T-helper 17 cell (primary cell): Measurements from ENCODE around the gene FAM13A. TPM values are rescaled to one million over a fixed set of nuclear protein-coding genes. Genes with fewer than 3 reads are reported as not detected.
"Not testable (repeated sequence)": the region's sequence is repeated elsewhere in the genome, so short reads cannot be mapped to it uniquely, and the experiment has no call there.

Experiments
- ATAC-seq: fragments of 150-1000 bp; cut with Tn5 transposase; 2 replicates; pipeline ENCODE4 v1.10.0; 2021; ENCODE audit warnings: mild to moderate bottlenecking, moderate library complexity
- DNase-seq, 3 donors: peaks; one replicate each; pipeline versions ENCODE4 v3.0.0 to v3.0.0-alpha.2; 2020 to 2021
- H3K9me3 ChIP-seq: one replicate; pipeline ENCODE4 v1.7.0; 2013; ENCODE audit warnings: low read length, mild to moderate bottlenecking; ENCODE audit not compliant: control insufficient read depth, poor library complexity, severe bottlenecking
- H3K27ac Mint-ChIP-seq: one replicate; pipeline ENCODE4 v1.8.0; 2022; ENCODE audit warnings: mild to moderate bottlenecking, moderate library complexity, mixed read lengths
- H3K27me3 Mint-ChIP-seq: one replicate; pipeline ENCODE4 v1.8.0; 2022; ENCODE audit warnings: mixed read lengths
- H3K36me3 Mint-ChIP-seq: one replicate; pipeline ENCODE4 v1.8.0; 2022; ENCODE audit warnings: low read depth, mixed read lengths
- H3K4me1 Mint-ChIP-seq: one replicate; pipeline ENCODE4 v1.8.0; 2022; ENCODE audit warnings: mild to moderate bottlenecking, mixed read lengths
- H3K4me3 Mint-ChIP-seq: one replicate; pipeline ENCODE4 v1.8.0; 2022; ENCODE audit warnings: mild to moderate bottlenecking, moderate library complexity, mixed read lengths
- total RNA-seq, 4 donors: library from RNA in 2 of 4; stranded (reverse) in 2 of 4; gene quantifications; one replicate each; pipeline ENCODE4 v1.2.3 and lab custom pipeline; 2022 to 2026

Gene FAM13A
- total RNA-seq, 2 donors from 2014 or later: 10.8 to 37.5 TPM

DNA sequence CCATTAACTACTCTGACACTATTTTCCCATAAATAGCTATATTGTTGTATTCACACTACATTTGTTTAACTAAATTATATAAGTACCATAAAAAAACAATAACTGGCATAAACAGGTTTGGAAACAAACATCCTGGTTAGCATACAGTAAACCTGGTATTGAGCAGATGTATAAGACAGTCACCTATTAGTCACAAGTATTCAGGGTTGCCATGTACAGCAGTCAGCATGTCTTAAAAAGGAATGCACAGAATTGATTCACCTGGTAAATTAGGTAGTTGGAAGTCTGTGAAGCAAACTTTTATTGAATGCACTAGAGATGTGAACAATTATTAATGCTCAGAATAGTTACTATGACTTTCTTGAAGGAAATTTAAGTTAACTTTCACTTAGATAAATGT is 137.9 kb downstream of the FAM13A start:
- Mint-ChIP-seq H3K4me3 (no peak overlapping the region), H3K4me1 (no peaks in the 10 kb centered on the region), H3K27ac (no peak overlapping the region), H3K27me3 (peaks cover 9% of the 10 kb centered on the region), H3K36me3 (no peaks in the 10 kb centered on the region)
- DNase-seq: no peak
- H3K9me3 ChIP-seq: no peaks in the 10 kb centered on the region
- no peak for ATAC-seq

DNA sequence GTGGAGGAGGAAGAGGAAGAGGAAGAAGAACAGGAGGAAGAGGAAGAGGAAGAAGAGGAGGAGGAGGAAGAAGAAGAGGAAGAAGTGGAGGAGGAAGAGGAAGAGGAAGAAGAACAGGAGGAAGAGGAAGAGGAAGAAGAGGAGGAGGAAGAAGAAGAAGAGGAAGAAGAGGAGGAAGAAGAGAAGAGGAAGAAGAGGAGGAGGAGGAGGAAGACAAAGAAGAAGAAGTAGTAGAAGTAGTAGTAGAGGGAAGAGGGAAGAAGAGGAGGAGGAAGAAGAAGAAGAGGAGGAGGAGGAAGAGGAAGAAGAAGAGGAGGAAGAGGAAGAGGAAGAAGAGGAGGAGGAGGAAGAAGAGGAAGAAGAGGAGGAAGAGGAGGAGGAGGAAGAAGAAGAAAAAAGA is 143.8 kb downstream of the FAM13A start:
- not testable (repeated sequence) for H3K27ac Mint-ChIP-seq, H3K4me1 Mint-ChIP-seq, ATAC-seq, H3K9me3 ChIP-seq, DNase-seq, H3K4me3 Mint-ChIP-seq, H3K36me3 Mint-ChIP-seq, H3K27me3 Mint-ChIP-seq

DNA sequence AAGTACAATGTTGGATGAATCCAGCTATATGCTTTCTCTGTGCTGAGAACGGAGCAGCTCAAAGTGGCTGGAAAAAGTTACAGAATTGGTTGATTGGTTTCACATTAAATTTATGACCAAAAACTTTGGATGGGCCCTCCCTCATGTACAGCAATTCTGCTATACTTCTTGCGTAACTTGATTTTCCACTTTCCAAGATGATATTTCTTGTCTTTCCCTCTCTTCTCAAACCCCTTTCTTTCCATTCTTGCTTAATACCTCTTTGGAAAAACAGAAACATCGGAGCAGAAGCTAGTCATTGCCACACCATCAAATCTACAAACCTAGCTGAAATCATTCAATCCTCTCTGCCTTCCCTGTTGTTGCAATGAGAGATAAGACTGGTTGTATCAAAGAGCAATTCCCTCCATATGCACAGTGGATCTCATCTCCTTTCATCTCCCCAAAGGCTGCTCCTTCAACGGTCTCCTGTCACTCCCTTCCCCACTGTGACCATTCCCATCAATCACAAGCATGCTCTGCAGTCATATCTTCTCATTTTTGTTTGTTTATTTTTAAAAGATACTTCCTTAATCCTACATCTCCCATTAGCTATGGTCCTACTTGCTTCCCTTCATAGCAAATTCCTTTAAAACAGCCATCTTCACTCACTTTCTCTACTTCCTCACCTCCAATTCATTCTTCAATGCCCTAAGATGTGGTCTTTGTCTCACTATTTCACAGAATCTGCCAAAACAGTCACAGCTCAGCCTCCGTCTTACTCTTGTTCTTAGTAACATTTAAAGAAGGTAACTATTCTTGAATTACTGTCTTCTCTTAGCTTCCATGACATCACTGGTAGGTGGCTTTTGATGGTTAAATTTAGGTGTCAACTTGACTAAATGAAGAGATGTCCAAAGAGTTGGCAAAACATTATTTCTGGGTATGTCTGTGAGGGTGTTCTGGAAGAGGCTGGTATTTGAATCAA is 145.5 kb downstream of the FAM13A start:
- H3K27me3 Mint-ChIP-seq: no peaks in the 10 kb centered on the region
- no peaks in the 10 kb centered on the region for H3K36me3 Mint-ChIP-seq
- H3K4me1 Mint-ChIP-seq: no peaks in the 10 kb centered on the region
- no peak for DNase-seq
- H3K9me3 ChIP-seq: no peaks in the 10 kb centered on the region
- no peak for ATAC-seq
- no peak overlapping the region for H3K4me3 Mint-ChIP-seq
- no peak overlapping the region for H3K27ac Mint-ChIP-seq

DNA sequence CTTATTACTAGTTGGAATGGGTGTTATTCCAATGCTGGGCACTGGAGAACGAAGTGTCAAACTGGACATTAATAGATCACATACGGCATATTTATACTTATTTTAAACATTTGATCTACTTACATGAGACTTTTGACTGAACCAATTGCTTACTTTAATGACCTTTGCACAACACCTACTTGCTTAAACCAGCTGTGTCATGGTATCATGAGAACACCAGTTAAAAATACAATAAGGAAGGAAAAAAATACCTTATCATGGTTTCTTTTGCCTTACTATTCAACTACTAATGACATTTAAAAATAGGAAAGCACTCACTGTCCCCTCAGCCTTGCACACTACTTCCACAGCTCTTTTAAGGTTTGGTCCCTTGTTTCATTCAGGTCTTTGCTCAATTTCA is 146.9 kb downstream of the FAM13A start:
- no peaks in the 10 kb centered on the region for H3K36me3 Mint-ChIP-seq
- no peaks in the 10 kb centered on the region for H3K27me3 Mint-ChIP-seq
- no peak overlapping the region for H3K27ac Mint-ChIP-seq
- H3K9me3 ChIP-seq: no peaks in the 10 kb centered on the region
- no peaks in the 10 kb centered on the region for H3K4me1 Mint-ChIP-seq
- H3K4me3 Mint-ChIP-seq: no peak overlapping the region
- ATAC-seq (no peak), DNase-seq (no peak)

DNA sequence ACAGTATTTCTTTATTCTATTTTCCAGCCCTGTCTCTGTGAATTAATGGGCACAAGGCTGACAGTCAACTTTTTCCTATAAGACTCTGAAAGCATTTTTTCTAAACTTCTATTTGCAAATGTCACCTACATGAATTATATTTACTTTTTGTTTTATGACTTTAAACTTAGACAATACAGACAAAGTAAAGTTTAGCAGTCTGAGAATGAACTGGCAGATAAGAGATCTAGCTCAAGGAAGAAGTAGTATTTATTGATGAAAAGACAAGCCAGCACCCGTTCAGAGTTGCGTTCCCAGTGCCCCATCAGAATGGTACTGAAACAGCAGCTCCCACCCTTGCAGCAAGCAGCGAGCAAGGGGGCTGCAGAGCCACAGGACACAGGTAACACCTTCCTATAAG is 148.5 kb downstream of the FAM13A start:
- no peaks in the 10 kb centered on the region for H3K4me1 Mint-ChIP-seq
- no peak overlapping the region for H3K27ac Mint-ChIP-seq
- no peak overlapping the region for H3K4me3 Mint-ChIP-seq
- no peaks in the 10 kb centered on the region for H3K9me3 ChIP-seq
- H3K27me3 Mint-ChIP-seq: no peaks in the 10 kb centered on the region
- no peak for DNase-seq
- no peaks in the 10 kb centered on the region for H3K36me3 Mint-ChIP-seq
- ATAC-seq: no peak

DNA sequence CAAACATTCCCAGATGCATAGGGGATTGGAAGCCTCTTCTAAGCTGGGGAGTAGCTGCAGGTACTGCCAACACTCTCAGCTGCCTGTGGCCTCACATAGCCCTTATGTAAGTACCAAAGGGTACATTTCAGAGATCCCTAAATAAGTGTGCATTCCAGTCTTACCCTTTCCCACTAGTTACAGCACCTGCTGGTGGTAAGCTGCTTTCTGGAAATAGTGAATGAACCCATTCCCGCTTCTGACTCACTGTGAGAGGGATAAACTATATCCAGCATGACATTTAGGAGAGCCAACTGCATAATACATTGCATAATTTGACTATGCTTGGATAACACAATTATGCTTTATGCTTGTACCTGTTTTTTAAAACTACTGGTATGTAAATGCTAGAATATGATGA is 149.0 kb downstream of the FAM13A start:
- ATAC-seq (no peak), DNase-seq (no peak)
- Mint-ChIP-seq H3K4me1 (no peaks in the 10 kb centered on the region), H3K27ac (no peak overlapping the region), H3K27me3 (no peaks in the 10 kb centered on the region), H3K4me3 (no peak overlapping the region), H3K36me3 (no peaks in the 10 kb centered on the region)
- H3K9me3 ChIP-seq: no peaks in the 10 kb centered on the region

DNA sequence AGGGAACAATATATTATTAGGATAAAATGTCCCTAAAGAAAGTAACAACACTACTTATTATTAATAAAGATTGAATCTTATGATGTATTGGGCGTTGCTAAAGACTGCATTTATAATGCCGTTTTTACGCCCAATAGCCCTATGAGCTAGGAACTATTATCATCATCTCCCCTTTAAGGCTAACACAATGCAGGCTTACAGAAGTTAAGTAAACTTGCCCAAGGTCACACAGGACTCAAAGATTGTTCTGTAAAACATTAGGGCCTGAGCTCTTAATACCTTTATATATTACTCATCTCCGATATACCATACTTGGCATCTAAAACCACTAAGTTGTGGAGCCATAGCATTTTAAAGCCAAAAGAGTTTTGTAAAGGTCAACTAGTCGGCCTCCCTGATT is 149.5 kb downstream of the FAM13A start:
- Mint-ChIP-seq H3K27me3 (no peaks in the 10 kb centered on the region), H3K36me3 (no peaks in the 10 kb centered on the region), H3K4me1 (no peaks in the 10 kb centered on the region), H3K27ac (no peak overlapping the region), H3K4me3 (no peak overlapping the region)
- no peaks in the 10 kb centered on the region for H3K9me3 ChIP-seq
- no peak for DNase-seq
- no peak for ATAC-seq

DNA sequence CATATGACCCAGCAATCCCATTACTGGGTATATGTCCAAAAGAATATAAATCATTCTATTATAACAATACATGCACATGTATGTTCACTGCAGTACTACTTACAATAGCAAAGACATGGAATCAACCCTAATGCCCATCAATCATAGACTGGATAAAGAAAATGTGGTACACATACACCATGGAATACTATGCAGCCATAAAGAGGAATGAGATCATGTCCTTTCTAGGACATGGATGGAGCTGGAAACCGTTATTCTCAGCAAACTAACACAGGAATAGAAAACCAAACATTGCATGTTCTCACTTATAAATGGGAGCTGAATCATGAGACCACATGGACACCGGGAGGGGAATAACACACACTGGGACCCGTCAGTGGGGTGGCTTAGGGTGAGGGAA is 152.7 kb downstream of the FAM13A start:
- not testable (repeated sequence) for H3K4me1 Mint-ChIP-seq, H3K36me3 Mint-ChIP-seq, ATAC-seq, H3K27me3 Mint-ChIP-seq, H3K4me3 Mint-ChIP-seq, DNase-seq, H3K9me3 ChIP-seq, H3K27ac Mint-ChIP-seq

DNA sequence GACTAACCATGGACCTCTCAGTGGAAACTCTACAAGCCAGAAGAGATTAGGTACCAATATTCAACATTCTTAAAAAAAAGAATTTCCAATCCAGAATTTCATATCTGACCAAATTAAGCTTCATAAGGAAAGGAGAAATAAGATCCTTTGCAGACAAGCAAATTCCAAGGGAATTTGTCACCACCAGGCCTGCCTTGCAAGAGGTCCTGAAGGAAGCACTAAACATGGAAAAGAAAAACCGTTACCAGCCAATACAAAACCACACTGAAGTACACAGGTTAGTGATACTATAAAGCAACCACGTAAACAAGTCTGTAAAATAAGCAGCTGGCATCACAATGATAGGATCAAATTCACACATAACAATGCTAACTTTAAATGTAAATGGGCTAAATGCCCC is 156.6 kb downstream of the FAM13A start:
- no peak for ATAC-seq
- Mint-ChIP-seq H3K4me3 (no peak overlapping the region), H3K27me3 (no peaks in the 10 kb centered on the region), H3K27ac (no peak overlapping the region), H3K4me1 (no peaks in the 10 kb centered on the region), H3K36me3 (no peaks in the 10 kb centered on the region)
- H3K9me3 ChIP-seq: no peaks in the 10 kb centered on the region
- DNase-seq: no peak

DNA sequence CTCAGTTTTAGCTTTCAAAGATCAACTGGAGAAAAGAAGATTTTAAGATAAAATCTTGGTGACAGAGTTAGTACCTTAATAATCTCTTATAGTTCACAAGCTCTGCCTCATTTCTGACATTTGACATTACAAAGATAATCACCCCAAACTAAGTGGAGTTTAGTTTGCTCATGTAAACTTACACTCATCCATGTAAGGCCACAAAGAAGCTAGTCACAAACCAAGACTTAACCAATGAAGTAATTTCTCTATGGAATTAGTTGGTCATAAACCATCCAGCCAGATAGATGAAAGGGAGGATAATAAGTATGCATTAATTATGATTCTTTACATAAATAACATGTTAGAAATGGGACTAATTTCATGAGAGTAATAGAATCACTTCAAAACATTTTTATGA is 159.2 kb downstream of the FAM13A start:
- Mint-ChIP-seq H3K27me3 (no peaks in the 10 kb centered on the region), H3K36me3 (no peaks in the 10 kb centered on the region), H3K27ac (no peak overlapping the region), H3K4me3 (no peak overlapping the region), H3K4me1 (no peaks in the 10 kb centered on the region)
- ATAC-seq: no peak
- H3K9me3 ChIP-seq: no peaks in the 10 kb centered on the region
- no peak for DNase-seq

DNA sequence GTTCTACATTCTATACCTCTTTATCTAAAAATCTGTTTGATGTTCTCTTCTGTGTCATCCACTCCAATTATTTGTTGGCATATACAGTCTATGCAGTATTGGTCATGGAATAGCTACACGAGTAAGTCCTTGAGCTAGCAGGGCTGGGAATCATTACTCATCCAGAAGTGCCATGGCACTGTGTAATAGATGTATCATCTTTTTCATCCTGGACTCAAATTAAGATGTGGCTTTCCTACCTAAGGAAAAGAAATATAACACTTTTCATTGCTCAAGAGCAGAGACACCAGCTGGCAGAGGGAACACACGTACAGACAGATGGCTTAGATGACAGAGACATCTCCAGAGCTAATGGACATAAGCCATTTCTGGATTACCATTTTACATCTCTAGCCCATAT is 159.8 kb downstream of the FAM13A start:
- Mint-ChIP-seq H3K4me3 (no peak overlapping the region), H3K4me1 (no peaks in the 10 kb centered on the region), H3K36me3 (no peaks in the 10 kb centered on the region), H3K27ac (no peak overlapping the region), H3K27me3 (no peaks in the 10 kb centered on the region)
- H3K9me3 ChIP-seq: no peaks in the 10 kb centered on the region
- ATAC-seq (no peak), DNase-seq (no peak)

DNA sequence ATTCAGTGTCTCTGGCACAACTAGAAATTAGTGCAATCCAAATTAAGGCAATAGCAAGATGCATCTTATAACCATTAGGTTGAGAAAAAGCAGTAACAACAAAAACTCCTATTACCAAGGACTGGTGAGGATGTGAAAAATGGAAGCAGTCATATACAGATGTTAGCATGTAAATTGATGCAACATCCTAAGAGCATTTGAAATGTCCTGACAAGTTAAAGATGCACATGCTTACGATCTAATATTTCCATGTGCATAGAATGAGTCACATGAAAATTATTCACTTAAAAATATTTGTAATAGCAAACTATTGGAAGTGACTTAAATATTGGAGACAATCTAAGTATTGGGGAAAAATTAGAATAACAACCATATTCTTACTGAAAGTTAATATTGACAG is 163.0 kb downstream of the FAM13A start:
- Mint-ChIP-seq H3K27me3 (peaks cover 10% of the 10 kb centered on the region), H3K4me1 (no peaks in the 10 kb centered on the region), H3K36me3 (no peaks in the 10 kb centered on the region), H3K27ac (no peak overlapping the region), H3K4me3 (no peak overlapping the region)
- no peaks in the 10 kb centered on the region for H3K9me3 ChIP-seq
- no peak for ATAC-seq
- no peak for DNase-seq

DNA sequence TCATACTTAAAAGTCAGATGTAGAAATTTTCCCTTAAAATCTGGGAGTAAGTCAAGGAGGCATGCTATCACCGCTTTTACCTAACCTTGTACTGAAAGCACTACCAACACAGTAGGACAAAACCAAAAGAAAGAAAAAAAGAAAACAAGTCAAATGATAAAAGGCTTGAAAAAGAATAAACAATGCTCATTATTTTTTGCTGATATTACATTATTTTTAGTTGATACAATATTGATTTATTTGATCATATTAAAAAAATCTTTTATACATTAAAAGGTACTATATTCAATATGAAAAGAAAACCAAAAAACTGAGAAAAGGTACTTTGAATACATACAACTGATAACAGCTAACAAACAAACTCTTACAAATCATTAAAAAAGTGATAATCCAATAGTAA is 164.3 kb downstream of the FAM13A start:
- no peaks in the 10 kb centered on the region for H3K4me1 Mint-ChIP-seq
- H3K4me3 Mint-ChIP-seq: no peak overlapping the region
- no peak overlapping the region for H3K27ac Mint-ChIP-seq
- H3K9me3 ChIP-seq: no peaks in the 10 kb centered on the region
- H3K27me3 Mint-ChIP-seq: peaks cover 10% of the 10 kb centered on the region
- DNase-seq: no peak
- ATAC-seq: no peak
- no peaks in the 10 kb centered on the region for H3K36me3 Mint-ChIP-seq

DNA sequence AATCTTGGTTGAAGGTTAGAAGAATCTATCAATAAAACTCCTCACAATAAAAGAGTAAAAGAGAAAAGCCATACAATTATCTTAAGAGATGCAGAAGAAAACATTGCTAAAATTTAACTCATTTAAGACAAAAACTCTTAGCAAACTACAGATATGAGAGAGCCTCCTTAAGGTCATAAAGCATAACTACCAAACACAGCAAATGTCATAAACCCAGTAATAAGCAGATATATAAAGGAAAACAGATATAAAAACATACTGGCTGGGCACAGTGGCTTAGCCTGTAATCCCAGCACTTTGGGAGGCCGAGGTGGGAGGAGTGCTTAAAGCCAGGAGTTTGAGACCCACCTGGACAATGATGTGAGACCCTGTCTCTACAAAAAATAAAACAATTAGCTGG is 165.3 kb downstream of the FAM13A start:
- Mint-ChIP-seq H3K4me3 (no peak overlapping the region), H3K27ac (no peak overlapping the region), H3K4me1 (no peaks in the 10 kb centered on the region), H3K27me3 (peaks cover 10% of the 10 kb centered on the region), H3K36me3 (no peaks in the 10 kb centered on the region)
- ATAC-seq (no peak), DNase-seq (no peak)
- H3K9me3 ChIP-seq: no peaks in the 10 kb centered on the region
